Fibroblast of lung (primary cell): ENCODE results near the gene GGPS1.

Source experiments
- EZH2 ChIP-seq: IDR thresholded peaks from 2 replicates; pipeline ENCODE4 v1.5.1; 2012; ENCODE audit warnings: low read length, control low read depth, mild to moderate bottlenecking; ENCODE audit errors: missing control alignments
- TF ChIP-seq, protein P1 (sequence below), 2 donors: IDR thresholded peaks in 1 of 2; conservative IDR thresholded peaks in 1 of 2; 1 replicate in 1 of 2; 2 replicates in 1 of 2; pipeline ENCODE4 v1.5.1; 2011 to 2012; ENCODE audit warnings: low read length in 2 of 2, control low read depth in 1 of 2, inconsistent platforms in 1 of 2, low read depth in 1 of 2, mild to moderate bottlenecking in 1 of 2

DNA sequence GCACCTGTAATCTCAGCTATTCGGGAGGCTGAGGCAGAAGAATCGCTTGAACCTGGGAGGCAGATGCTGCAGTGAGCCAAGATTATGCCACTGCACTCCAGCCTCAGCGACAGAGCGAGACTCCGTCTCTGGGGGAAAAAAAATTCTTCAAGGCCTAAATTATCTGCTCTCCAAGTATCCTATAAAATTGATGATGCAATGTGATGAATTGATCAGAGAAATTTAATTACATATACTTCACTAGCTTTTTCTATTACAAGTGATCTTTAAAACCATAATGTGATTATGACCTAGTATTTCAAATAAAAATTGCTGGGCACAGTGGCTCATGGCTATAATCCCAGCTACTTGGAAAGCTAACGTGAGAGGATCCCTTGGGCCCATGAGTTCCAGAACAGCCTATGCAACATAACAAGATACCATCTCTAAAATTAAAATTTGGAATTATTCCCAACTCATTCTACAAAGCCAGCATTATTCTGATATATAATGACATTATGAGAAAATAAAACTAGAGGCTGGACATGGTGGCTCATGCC lies 44.1 kb upstream of the GGPS1 start:
- no peak for TF ChIP-seq EZH2
- TF ChIP-seq, protein P1, sequence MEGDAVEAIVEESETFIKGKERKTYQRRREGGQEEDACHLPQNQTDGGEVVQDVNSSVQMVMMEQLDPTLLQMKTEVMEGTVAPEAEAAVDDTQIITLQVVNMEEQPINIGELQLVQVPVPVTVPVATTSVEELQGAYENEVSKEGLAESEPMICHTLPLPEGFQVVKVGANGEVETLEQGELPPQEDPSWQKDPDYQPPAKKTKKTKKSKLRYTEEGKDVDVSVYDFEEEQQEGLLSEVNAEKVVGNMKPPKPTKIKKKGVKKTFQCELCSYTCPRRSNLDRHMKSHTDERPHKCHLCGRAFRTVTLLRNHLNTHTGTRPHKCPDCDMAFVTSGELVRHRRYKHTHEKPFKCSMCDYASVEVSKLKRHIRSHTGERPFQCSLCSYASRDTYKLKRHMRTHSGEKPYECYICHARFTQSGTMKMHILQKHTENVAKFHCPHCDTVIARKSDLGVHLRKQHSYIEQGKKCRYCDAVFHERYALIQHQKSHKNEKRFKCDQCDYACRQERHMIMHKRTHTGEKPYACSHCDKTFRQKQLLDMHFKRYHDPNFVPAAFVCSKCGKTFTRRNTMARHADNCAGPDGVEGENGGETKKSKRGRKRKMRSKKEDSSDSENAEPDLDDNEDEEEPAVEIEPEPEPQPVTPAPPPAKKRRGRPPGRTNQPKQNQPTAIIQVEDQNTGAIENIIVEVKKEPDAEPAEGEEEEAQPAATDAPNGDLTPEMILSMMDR (conservative IDR thresholded peaks at IDR 0.05 in 1 of 2, IDR thresholded peaks at IDR 0.05 in 1 of 2; ENCODE audit: low read depth in 1 of 2, low read length in 2 of 2), result no peak
